GM21360 (cell line): ENCODE measurements around the gene E4F1.
"Not testable (repeated sequence)": the region's sequence is repeated elsewhere in the genome, so short reads cannot be mapped to it uniquely, and the experiment has no call there.

Experiments used
- ATAC-seq: cut with Tn5 transposase; IDR thresholded peaks from one replicate; pipeline ENCODE4 v1.9.1; 2021; ENCODE audit warnings: mild to moderate bottlenecking, moderate library complexity; ENCODE audit not compliant: unreplicated experiment

The E4F1 gene

DNA sequence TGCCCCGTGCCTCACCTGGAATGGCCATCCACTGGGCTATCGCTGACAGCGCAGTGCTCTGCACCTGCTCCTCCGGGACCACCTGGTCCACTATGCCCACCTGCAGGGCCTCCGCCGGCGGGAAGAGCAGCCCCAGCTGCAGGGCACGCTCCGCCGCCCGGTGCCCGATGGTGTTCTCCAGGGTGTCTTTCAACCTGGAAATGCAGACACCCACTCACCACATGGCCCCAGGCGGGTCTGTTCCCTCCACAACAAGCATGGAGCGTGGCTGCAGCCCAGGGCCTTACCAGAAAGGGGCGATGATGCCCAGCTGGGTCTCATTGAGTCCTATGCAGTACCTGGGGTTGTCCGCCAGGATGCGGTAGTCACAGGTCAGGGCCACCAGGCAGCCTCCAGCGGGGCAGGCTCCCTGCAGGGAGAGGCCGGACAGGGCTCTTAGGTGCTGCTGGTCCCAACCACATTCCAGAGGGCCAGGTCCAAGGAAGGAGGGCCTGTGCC, 19.7 kb downstream of the E4F1 start:
- ATAC-seq, result no peak

DNA sequence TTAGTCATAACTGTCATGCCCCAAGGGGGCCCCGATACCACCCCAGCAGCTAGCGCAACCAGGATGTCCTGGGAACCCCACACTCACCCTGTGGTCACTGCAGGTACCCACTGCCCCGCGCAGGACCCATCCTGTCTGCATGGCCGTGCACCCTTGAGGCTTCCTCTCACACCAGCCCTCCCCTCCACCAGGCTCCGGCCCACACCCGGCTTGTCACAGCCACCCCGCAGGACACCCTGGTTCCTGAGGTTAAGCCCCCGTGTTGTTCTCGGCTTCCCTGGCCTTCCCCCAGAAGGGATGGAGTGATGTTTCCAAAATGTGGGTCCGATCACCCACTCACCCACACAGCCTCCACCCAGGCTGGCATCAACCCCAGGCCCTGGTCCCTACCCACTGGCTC, 20.4 kb downstream of the E4F1 start:
- ATAC-seq, result no peak

DNA sequence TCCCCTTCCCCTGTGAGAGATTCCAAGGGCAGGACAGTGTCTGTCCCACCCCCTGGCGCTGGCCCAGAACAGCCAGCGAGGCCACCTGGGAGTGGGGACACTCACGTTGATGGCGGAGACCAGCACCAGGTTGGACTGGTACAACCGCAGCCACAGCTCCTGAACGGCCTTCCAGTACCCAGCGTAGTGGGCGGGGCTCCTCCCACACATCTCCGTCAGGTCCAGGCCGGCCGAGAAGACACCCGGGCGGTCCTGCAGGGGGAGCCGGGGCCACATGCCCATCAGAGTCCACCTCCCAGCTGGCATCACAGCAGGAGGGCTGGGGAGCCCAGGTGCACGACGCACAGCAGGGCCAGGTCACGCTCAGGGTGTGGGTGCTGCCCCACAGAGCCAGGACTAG, 20.9 kb downstream of the E4F1 start:
- ATAC-seq, result no peak

DNA sequence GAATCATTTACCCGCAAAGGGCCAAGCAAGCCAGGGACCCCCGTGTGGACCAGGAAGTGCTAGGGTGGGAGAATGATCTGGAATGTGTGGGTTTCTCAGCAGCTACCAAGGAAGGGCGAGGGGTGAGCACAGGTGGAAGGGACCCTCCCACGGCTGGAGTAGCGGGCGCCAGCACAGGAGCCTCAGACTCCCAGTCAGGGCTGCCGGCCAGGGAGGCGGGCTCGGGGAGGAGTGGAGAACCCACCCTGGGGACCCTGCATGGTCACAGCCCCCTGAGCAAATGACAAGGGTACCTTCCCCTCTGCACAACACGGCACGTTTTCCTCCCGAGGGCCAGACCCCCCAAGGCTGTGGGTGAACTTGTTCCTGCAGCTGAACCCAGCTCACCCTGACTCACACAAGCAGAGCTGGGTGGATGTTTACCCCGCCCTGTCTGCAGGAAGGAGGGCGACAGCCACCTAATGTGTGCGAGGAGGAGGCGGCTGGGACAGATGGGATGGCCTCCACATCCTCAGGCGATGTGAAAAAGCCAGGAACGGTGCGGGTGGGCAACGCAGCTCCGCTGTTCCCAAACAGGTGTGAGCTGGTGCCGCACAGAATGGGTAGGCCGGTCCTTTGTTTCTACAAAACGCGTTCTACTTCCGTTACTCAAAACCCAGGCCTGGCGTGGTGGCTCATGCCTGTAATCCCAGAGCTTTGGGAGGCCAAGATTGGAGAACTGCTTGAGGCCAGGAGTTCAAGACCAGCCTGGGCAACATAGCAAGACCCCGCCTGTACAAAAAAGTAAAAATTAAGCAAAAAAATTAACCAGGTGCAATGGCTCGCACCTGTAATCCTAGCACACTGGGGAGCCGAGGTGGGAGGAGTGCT, 21.8 kb downstream of the E4F1 start:
- no peak for ATAC-seq

DNA sequence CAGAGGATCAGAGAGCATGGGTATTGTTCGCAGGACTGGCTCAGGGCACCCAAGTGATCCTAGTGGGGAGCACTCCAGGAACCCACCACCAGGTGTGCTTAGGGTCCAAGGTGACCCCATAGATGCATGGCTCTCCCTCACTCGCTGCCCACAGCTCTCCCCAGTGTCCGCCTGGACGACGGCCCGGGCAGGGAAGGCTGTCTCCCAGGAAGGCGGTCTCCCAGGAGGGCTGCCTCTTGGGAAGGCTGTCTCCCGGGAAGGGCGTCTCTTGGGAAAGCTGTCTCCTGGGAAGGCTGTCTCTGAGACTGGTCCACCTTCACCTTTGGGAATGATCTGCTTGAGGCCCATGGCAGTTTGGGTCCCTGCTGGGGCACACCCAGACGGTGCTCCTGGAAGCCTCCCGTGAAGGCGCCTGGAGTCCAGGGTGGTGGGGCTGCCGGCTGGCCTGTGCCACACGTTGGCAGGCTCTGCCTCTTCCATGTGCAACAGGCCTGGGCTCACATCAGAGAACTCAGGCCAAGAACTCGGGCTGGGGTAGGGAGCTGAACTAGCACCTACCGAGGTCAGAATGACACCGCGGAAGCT, 23.0 kb downstream of the E4F1 start:
- no peak for ATAC-seq

DNA sequence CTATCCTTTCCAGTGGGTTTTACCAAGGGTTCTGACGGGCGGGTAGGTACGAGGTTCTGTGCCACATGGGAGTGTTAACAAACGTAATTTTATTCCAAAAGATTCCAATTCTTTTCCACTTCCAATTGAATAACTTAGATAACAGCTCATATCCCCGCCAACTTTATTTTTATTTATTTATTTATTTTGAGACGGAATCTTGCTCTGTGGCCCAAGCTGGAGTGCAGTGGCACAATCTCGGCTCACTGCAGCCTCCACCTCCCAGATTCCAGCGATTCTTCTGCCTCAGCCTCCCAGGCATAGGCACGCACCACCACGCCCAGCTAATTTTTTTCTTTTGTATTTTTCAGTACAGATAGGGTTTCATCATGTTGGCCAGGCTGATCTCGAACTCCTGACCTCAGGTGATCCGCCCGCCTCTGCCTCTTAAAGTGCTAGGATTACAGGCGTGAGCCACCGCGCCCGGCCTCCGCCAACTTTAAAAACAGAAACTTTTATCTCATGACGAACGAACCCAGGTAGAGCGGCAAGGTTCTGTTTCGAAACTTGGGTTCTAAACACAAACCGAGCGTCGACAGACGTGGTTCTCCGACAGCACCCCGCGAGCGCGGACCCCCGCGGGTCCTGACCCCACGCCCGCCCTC, 27.4 kb downstream of the E4F1 start:
- ATAC-seq, result no peak

DNA sequence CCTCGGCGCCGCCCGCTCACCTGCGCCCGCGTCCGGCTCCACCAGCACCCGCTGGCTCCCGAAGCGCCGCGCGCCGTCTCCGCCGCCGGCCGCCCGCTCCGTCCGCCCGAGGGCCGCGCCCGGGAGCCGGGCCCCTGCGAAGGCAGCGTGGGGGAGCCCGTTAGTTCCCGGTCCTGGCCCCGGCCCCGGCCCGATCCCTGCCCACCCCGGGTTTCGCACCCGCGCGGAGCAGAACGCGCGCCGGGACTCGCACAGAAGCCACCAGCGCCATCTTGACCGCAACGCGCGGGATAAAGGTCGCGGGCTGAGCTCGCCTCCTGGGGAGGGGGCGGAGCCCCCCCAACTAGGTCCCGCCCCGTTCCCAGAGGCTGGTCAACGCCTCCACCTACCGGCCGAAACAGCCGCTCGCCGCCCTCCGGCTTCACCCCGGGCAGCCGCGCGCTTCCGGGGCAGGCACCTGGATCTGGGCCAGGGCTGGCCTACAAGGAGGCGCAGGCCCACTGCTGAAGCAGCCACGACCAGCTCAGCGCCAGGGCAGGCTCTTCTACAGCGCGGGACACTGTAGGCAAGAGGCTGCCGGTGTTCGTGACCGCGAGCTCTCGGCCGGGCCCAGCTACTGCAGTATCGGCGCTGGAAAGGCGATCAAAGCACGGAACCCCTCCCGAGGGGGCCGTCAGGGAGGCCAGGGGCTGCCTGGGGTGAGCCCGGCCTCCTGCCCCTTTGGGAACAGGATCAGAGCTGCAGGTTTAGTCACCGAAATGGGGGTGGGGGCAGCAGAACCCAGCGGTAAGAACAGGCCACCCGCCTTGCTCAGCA, 28.1 kb downstream of the E4F1 start, which contains the start of gene ECI1:
TSS of gene ECI1 (minus strand) at position 292 of the 816 bp plus-strand sequence. CDS start at position 271, 21 bp downstream.
- peak; percentile 88 for ATAC-seq

DNA sequence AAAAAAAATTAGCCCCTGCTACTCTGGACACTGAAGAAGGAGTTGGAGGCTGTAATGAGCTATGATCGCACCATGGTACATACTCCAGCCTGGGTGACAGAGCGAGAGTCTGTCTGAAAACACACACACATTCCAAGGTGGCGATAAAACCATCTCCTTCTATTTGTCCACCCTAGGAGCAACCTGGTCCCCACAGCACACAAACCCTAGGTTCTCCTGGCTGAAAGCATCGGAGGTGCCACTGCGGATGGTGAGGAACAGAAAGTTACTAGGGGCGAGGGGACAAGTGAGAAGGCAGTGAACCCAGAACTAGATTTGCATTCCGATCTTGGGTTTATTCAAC, 29.4 kb downstream of the E4F1 start:
- no peak for ATAC-seq

DNA sequence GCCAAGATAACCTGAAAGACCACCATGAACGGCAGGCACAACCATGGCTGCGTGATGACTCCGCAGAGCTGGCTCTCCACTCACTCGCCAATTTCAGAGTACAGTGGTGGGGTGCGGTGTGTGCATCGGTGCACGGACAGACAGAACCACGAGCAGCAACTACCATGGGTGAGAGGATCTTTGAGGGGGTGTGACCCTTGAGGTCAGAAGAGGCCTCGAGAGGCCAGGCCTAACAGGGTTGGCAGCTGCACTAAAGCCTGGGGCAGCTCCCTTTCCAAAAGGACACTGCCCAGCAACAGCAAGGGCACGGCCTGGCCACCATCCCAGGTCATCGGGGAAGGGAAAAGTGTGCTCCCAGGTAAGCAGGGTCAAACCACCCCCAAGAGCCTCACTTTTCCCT, 29.9 kb downstream of the E4F1 start:
- no peak for ATAC-seq

DNA sequence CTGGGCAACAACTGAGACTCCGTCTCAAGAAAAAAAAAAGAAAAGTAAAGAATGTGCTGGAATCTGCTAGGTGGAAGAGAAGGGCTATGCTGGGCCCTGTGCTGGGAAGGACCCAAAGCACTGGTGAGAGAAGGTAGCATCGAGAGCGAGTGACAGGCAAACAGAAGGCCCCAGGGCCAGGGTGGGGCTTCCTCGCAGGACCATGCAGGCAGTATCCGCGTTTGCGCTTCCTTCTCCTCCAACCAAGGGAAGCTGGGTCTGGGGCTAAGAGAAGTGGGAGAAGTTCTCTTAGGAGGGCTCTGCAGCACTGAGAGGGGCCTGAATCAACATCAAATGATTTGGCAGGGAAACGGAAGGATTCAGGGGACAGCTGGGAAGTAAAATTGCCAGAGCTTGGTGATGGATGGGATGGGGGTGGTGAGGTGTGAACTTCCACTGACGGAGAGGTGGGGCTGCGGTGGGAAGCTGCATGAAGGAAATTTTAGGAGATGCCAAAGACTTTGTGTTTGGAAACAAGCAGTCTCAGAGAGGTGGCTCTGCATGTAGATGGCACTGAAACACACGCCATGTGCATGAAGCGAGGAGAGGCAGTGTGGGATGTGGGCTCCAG, 33.2 kb downstream of the E4F1 start:
- no peak for ATAC-seq

DNA sequence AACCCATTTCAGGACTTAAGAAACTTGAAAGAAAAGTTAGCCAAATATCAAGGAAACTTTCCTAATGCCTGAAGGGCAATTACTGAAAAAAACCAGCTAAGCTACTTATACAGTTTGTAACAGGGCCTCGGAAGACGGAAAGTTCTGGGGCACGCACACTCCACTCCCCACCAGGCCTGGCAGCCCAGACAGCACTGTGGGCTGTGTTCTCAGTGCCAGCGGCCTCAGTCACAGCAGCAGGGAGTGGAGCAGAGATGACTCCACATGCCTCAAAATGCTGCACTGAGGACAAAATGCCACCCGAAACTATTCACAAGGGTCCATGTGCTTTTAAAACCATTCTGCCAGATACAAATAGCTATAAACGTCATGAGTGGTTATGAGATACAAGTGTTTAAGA, 34.3 kb downstream of the E4F1 start:
- ATAC-seq, result no peak

DNA sequence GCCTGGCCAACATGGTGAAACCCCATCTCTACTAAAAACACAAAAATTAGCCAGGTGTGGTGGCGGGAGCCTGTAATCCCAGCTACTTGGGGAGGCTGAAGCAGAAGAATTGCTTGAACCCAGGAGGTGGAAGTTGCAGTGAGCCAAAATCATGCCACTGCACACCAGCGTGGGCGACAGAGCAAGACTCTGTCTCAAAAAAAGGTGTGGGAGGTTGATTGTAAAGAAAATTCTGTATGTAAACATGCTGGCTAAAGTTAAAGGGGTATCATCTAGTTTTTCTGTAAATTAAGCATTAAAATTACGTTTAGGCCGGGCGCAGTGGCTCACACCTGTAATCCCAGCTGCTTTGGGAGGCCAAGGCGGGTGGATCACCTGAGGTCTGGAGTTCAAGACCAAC, 35.1 kb downstream of the E4F1 start:
- not testable (repeated sequence) for ATAC-seq

DNA sequence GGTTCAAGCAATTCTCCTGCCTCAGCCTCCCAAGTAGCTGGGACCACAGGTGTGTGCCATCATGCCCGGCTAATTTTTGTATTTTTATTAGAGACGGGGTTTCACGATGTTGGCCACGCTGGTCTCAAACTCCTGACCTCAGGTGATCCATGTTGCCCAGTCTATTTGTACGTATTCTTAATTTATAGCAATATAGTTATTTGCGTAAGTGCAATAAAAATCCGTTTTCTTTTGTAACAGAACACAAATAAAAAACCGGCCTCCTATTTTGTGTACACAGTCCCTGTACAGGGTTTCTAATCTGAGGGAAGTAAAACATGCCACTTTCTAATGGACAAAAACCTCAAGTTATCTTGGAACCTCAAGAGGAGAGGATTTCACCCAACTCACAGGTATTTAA, 36.9 kb downstream of the E4F1 start:
- no peak for ATAC-seq

DNA sequence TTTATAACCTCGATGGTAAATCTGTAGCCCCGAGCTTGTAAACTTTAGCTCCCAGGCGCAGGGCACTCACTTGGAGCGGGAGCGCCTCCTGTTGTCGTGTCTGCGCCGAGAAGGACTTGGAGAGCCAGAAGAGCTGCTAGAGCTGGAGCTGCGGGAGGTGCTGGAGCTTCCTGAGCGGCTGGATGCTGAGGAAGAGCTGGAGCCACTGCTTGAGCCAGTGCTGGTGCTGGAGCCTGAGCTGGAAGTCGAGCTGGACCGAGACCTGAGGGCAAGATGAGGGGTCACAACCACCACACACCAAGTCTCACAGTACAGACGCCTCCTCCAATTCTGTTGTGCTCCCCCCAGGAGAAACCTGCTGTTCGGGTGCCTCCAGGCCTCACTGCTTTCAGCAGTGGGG, 39.6 kb downstream of the E4F1 start:
- ATAC-seq, result not testable (repeated sequence)

DNA sequence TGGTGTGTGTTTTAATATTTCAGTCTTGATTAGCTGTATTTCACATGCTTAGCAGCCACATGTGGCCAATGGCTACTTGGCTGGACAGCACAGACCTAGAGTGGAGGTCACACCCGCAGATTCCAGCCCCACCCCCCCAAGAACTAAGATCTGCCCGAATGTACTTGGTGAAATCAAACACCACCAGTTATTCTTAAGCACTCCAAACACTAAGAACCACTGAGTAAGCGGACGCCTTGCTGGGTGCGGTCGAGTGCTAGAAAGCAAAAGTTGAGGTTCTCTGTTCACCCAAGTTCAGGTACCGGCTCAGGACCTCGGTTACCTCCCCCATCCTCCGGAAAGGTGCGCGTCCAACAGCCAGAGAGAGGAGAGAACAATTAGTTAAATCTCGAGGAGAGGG, 43.5 kb downstream of the E4F1 start:
- ATAC-seq, result not testable (repeated sequence)

DNA sequence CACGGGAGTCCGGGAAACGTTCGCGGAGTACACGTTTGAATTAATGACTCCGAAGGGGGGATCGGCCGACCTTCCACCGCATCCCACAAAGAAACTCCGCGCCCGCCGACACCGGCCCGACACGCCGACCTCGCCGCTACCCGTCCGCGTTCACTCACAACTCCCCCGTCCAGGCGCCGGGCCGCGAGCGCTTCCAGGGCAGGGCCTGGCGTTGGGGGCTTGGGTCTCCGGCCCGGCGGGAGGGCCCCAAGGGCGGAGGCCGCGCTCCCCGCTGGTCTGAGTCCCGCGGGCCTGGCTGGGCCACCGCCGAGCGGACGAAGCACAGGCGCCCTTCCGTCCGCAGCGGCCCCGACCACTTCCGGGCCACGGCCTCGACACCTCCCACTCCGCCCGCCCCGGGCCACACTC, 44.1 kb downstream of the E4F1 start:
- peak; percentile 50 for ATAC-seq

DNA sequence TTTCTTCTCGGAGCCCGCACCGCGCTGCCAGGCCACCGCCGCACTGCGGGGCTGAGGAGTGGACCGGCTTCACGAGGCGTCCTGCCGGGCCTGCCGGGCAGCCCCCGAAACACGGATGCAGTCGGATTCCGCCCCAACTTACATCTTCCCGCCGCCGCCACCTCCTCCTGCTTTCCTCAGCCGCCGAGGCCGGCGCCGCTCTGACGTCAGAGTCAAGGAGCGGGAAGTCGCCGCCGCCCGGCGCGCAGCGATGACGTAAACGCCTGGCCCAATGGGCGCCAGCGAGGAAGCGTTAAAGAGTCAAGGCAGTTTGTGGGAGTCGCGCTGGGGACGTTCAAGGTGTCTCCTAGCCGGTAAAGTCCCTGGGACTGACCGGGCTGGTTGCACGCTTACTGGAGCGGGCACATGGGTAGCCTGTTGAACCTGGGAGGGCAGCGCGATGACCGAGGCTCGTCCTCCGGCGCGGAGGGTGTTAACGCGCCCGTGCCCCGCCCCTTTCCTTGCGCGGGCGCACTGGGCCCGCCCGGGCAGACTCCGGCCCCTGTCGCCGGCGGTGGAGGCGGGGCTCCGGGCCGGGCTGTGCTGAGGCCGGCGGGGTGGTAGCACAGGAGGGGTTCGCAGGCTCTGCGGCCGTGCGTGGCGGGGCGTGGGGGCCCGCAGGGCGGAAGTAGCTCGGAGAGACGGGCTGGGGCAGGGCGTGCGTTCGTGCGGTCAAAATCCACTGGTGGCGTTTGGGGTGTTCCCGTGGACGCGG, 44.7 kb downstream of the E4F1 start, which contains the start of gene RNPS1:
TSS of gene RNPS1 (minus strand) at position 214 of the 754 bp plus-strand sequence. CDS start 3,483 bp downstream, outside the sequence.
- peak; percentile 69 for ATAC-seq

DNA sequence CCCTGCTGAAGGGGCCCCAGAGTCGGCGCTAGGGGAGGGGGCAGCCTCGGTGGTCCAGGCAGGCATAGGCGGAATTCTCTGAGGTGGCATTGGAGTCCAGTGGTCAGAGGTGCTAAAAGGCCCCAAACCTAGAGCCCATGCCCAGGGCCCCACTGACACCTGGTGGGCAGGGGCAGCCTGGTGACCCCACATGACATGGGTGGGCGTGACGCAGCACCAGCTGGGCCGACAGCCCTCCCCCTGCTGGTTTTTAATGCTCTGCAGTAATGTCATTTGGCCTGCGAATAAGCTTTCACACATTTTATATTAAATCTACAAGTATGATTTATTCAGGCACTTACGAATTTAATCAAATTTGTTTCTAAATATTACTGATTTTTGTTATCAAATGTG, 46.7 kb downstream of the E4F1 start:
- ATAC-seq, result no peak

DNA sequence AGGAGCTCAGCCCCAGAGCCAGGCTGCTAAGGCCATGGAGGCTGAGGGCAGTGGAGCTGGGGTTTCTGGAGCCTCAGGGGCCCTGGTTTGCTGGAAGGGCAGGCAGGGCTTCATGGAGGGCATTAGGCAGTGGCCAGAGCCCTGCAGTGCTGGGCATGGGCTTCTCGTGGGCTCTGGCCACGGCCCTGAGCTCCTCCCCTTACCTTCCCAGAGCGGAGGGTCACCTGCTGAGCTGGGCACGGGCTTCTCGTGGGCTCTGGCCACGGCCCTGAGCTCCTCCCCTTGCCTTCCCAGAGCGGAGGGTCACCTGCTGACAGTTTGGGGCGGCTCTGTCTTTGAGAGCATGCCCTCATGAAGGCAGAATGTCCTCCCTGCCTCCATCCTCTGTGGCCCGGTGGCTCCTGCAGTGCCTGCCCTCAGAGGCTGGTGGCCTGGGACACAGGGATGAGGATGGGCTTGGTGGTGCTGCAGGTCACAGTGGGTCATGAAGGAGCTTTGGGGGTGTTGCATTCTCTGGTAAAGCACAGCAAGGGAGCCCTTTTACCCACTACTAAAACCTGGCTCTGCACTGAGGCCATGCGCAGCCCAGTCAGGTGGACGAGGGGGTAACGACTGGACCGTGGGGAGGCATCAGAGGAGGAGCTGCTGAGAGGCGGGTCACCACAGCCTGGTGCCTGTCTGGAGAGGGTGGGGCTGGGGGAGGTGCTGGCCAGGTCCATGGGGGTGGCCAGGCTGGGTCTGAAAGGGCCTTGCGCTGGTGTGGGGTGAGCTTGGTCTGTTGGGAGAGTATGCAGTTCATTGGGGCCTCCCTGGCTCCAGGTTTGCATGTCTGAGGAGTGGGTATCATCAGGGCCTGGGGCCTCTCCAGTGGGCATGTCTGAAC, 47.4 kb downstream of the E4F1 start:
- no peak for ATAC-seq
